GM23248 (cell line): ENCODE measurements around the gene TMEM151B. TPM values are rescaled to one million over a fixed set of nuclear protein-coding genes. Genes with fewer than 3 reads are reported as not detected.

Experiments
- DNase-seq: peaks from one replicate; pipeline ENCODE4 v3.0.0-alpha.2; 2015
- H2AFZ ChIP-seq: fragments of 200-600 bp; sonication (generic); 2 replicates; pipeline ENCODE4 v1.6.1; 2016; ENCODE audit warnings: antibody characterized with exemption
- H3F3A ChIP-seq: fragments of 200-600 bp; sonication (generic); 2 replicates; pipeline ENCODE4 v1.6.1; 2016; ENCODE audit warnings: mild to moderate bottlenecking, antibody characterized with exemption, mixed run types; ENCODE audit not compliant: insufficient read depth
- H3K27ac ChIP-seq: fragments of 200-600 bp; sonication (generic); 2 replicates; pipeline ENCODE4 v1.5.1; 2016; ENCODE audit warnings: mild to moderate bottlenecking
- H3K27me3 ChIP-seq: fragments of 200-600 bp; sonication (generic); replicated peaks from 2 replicates; pipeline ENCODE4 v1.6.1; 2016; ENCODE audit warnings: mild to moderate bottlenecking; ENCODE audit not compliant: insufficient read depth
- H3K36me3 ChIP-seq: fragments of 200-600 bp; sonication (generic); 2 replicates; pipeline ENCODE4 v1.6.1; 2016; ENCODE audit warnings: low read depth, mild to moderate bottlenecking
- H3K4me1 ChIP-seq: fragments of 200-600 bp; sonication (generic); 2 replicates; pipeline ENCODE4 v1.6.1; 2016; ENCODE audit warnings: mild to moderate bottlenecking; ENCODE audit not compliant: insufficient read depth
- H3K4me2 ChIP-seq: fragments of 200-600 bp; sonication (generic); one replicate; pipeline ENCODE4 v1.6.1; 2016; ENCODE audit warnings: mild to moderate bottlenecking; ENCODE audit not compliant: unreplicated experiment
- H3K4me3 ChIP-seq: fragments of 200-600 bp; sonication (generic); 2 replicates; pipeline ENCODE4 v1.5.1; 2016; ENCODE audit warnings: mild to moderate bottlenecking
- H3K79me2 ChIP-seq: fragments of 200-600 bp; sonication (generic); 2 replicates; pipeline ENCODE4 v1.6.1; 2016; ENCODE audit warnings: mild to moderate bottlenecking; ENCODE audit not compliant: insufficient read depth
- H3K9ac ChIP-seq: fragments of 200-600 bp; sonication (generic); 2 replicates; pipeline ENCODE4 v1.6.1; 2016; ENCODE audit warnings: mild to moderate bottlenecking
- H3K9me2 ChIP-seq: fragments of 200-600 bp; sonication (generic); 2 replicates; pipeline ENCODE4 v1.6.1; 2016; ENCODE audit warnings: mixed run types, mild to moderate bottlenecking, moderate library complexity; ENCODE audit not compliant: insufficient read depth
- H3K9me3 ChIP-seq: fragments of 200-600 bp; sonication (generic); one replicate; pipeline ENCODE4 v1.6.1; 2017; ENCODE audit warnings: low read depth
- H4K20me1 ChIP-seq: fragments of 200-600 bp; sonication (generic); 2 replicates; pipeline ENCODE4 v1.6.0; 2016; ENCODE audit not compliant: insufficient read depth
- EZH2 ChIP-seq: fragments of 200-600 bp; sonication (generic); IDR thresholded peaks from 2 replicates; pipeline ENCODE4 v1.6.1; 2018; ENCODE audit warnings: antibody characterized with exemption, mild to moderate bottlenecking; ENCODE audit not compliant: insufficient read depth, poor library complexity, severe bottlenecking
- EZH2phosphoT487 ChIP-seq: fragments of 200-600 bp; sonication (generic); IDR thresholded peaks from 2 replicates; pipeline ENCODE4 v1.6.1; 2018; ENCODE audit warnings: antibody characterized with exemption, moderate library complexity, mild to moderate bottlenecking, low read depth; ENCODE audit not compliant: insufficient read depth
- WGBS, 2 experiments: methylation state at CpG; one replicate each; pipeline ENCODE4 v1.1.6; 2015 to 2017; ENCODE audit warnings: low lambda C conversion rate in 2 of 2, low coverage in 1 of 2; ENCODE audit errors: missing lambda C conversion rate in 2 of 2; 5-methylcytosine and 5-hydroxymethylcytosine counted together
- in situ Hi-C: fragments of 300-500 bp; cut with MboI; formaldehyde crosslinking; loops from 2 replicates; pipeline ENCODE4 v1.15.0; 2020
- polyA plus RNA-seq: library from polyadenylated mRNA; unstranded; fragments of >200 nt; fragmentation: Nextera tagmentation; extraction: Ambion mirVana; gene quantifications from 2 replicates; pipeline ENCODE4 v1.2.1, GENCODE V29; 2016
- total RNA-seq: library from RNA; depleted of rRNA; stranded (reverse); fragments of >200 nt; shearing (Covaris generic); gene quantifications from 2 replicates; pipeline ENCODE4 v1.2.3, GENCODE V29; 2014

Gene TMEM151B
- total and polyA plus RNA-seq, 2 experiments from 2014 or later, result not detected

DNA sequence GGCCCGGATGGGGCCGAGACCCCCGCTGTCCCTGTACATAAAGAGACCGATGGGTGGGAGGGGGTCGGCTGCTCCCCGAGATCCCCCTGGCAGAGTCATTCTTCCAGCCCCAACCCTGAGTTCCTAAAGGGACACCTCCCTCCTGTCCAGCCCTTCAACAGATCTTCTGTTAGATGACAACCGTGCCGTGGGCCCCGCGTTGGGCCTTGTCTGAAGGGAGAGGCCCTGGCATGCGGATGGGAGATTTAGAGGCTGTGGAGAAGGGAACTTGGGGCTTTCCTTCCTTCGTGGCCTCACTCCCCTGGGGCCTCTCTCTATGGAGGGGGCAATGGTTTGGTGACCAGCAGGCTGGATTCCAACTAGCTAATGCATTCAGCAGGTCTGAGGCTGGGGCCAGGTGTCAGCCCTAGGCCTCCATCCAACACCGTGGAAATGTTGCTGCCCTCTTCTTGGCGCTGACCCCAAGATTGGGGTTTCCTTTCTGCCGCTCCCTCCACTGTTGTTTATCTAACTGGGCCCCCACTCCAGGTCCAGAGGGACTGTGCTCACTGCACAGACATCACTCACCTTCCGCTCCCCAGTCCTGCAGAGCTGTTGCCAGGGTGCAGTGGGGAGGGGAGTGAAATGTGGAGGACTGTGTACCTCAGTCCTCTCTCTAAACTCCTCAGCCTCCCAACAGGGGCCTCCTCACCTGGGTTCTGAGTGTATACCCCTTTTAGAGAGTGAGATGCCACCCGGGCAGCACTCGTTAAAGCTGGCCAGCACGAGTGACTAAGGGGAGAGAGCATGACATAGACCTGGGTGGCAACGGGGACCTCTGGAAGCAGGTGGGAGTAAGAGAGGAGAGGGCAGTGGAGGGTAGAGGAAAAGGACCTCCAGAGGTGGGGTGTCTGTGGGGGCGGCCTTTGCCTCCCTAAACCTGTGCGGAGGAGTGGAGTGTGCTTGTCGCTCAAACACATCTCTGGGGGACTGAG is 6.7 kb downstream of the TMEM151B start:
- no peak overlapping the region for H3K27ac ChIP-seq
- no peaks in the 10 kb centered on the region for H3K4me1 ChIP-seq
- no peaks in the 10 kb centered on the region for H3K36me3 ChIP-seq
- H3K4me3 ChIP-seq, result no peak overlapping the region
- H3K9me2 ChIP-seq, result no peaks in the 10 kb centered on the region
- no peak overlapping the region for H3K9ac ChIP-seq
- in situ Hi-C loops, result no loop called here
- no peak overlapping the region for H3K4me2 ChIP-seq
- no peaks in the 10 kb centered on the region for H3K9me3 ChIP-seq
- no peak overlapping the region for H2AFZ ChIP-seq
- H3K79me2 ChIP-seq, result no peaks in the 10 kb centered on the region
- no peaks in the 10 kb centered on the region for H4K20me1 ChIP-seq
- WGBS, 2 experiments, result 79 to 80% methylated on average over 21 to 23 of the region's 23 CpGs
- TF ChIP-seq EZH2phosphoT487 (no peak), EZH2 (no peak)
- H3F3A ChIP-seq, result no peaks in the 10 kb centered on the region
- peaks cover 33% of the 10 kb centered on the region for H3K27me3 ChIP-seq
- DNase-seq, result no peak

DNA sequence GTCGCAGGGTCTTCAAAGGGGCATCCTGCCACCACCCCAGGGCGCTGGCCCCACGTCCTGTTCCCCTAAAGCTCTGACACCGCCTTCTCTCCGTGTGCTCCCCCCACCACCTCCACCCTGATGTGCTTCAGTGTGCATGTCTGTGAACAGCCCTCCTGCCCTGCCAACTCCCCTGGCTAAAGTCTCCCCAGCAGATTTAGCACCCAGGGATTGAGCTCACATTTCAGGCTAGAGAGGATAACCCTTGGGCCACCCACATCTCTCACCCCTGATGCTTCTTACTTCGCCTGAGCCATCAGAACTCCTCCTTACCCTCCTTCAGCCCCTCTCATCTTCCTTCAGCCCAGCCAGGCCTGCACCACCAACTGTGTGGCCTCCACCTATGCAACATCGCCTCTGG is 7.5 kb downstream of the TMEM151B start:
- H3K9ac ChIP-seq, result no peak overlapping the region
- H3K4me3 ChIP-seq, result no peak overlapping the region
- peaks cover 25% of the 10 kb centered on the region for H3K27me3 ChIP-seq
- 76 to 78% methylated on average over 7 of the region's 7 CpGs for WGBS, 2 experiments
- no peak overlapping the region for H2AFZ ChIP-seq
- no peaks in the 10 kb centered on the region for H3F3A ChIP-seq
- no peaks in the 10 kb centered on the region for H3K36me3 ChIP-seq
- no peaks in the 10 kb centered on the region for H3K9me3 ChIP-seq
- no peak for TF ChIP-seq EZH2phosphoT487
- no peak for TF ChIP-seq EZH2
- no peaks in the 10 kb centered on the region for H3K9me2 ChIP-seq
- no peaks in the 10 kb centered on the region for H4K20me1 ChIP-seq
- in situ Hi-C loops, result no loop called here
- H3K4me2 ChIP-seq, result no peak overlapping the region
- no peak overlapping the region for H3K27ac ChIP-seq
- DNase-seq, result no peak
- no peaks in the 10 kb centered on the region for H3K4me1 ChIP-seq
- H3K79me2 ChIP-seq, result no peaks in the 10 kb centered on the region

DNA sequence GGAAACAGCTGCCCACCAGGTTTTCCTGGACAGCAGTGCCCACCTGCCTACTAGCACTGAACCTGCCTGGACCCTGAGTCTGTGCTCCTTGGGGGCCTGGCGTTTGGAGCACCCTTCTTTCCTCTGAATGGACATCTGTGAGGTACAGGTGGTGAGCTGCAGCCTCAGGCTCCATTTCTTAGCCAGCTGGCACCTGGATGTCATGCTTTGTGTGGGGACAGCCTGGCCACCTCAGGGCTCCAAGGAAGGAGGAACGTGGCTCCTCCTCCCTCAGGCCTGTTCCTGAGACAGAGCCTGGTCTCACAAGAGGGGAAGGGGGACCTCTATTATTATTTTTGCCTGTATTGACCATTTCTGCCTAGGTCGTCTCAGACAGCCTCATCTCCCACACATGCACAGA is 8.1 kb downstream of the TMEM151B start:
- H4K20me1 ChIP-seq, result no peaks in the 10 kb centered on the region

DNA sequence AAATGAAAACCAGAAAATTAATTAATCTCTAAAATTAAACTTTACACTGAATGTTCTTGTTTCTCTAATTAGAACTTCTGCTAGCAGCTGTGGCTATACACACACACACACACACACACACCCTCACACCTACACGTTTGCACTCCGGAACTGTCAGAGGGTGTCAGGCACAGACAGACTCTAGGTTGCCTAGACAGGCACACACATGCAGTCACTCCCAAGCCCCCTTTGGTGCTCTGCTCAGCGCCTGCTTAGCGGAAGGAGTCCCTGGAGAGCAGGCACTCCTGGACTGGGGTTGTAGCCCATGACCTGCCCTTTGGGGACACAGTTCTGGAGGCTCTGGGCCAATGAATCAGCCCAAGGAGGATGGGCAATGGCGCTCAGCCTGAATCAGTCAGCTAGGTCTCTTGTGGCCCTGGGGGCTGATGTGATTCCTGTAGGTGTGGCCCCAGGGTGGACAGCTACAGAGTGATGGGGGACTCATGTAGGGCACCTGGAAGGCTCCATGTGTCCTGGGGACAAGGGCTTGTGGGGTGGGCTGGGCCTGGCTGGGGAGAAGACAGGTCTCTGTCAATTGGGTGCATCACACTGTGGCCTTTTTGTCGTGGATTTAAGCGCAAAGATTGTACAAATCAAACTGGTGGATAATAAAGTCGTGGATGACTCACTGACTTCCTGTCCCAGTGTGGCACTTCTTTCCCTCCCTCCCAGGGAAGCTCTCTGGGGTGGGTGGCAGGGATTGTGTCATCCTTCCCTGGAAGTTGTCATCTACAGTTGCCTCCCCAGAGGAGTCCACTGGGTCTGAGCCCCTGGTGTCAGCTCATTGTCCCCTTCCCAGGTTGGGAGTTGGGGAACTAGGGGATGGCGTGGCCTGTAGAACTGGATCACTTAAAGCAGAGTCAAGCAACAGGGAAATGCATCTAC is 8.8 kb downstream of the TMEM151B start:
- 76 to 77% methylated on average over 9 of the region's 9 CpGs for WGBS, 2 experiments

More for the DNA sequence above, 8.1 kb downstream of the TMEM151B start:
- H3K79me2 ChIP-seq, result no peaks in the 10 kb centered on the region
- peaks cover 23% of the 10 kb centered on the region for H3K27me3 ChIP-seq
- no peaks in the 10 kb centered on the region for H3K4me1 ChIP-seq
- TF ChIP-seq EZH2 (no peak), EZH2phosphoT487 (no peak)
- H3F3A ChIP-seq, result no peaks in the 10 kb centered on the region
- no peak overlapping the region for H3K4me2 ChIP-seq
- 67 to 75% methylated on average over 3 of the region's 3 CpGs for WGBS, 2 experiments
- H3K9ac ChIP-seq, result no peak overlapping the region
- no peak overlapping the region for H3K4me3 ChIP-seq
- no peak overlapping the region for H2AFZ ChIP-seq
- no peaks in the 10 kb centered on the region for H3K9me2 ChIP-seq
- H3K9me3 ChIP-seq, result no peaks in the 10 kb centered on the region
- H3K36me3 ChIP-seq, result no peaks in the 10 kb centered on the region
- no peak overlapping the region for H3K27ac ChIP-seq
- in situ Hi-C loops, result no loop called here
- no peak for DNase-seq

More for the DNA sequence above, 8.8 kb downstream of the TMEM151B start:
- Histone ChIP-seq H3K9me2 (no peaks in the 10 kb centered on the region), H3K4me2 (no peak overlapping the region), H3K9me3 (no peaks in the 10 kb centered on the region), H3F3A (no peaks in the 10 kb centered on the region), H3K9ac (no peak overlapping the region), H2AFZ (no peak overlapping the region), H3K36me3 (no peaks in the 10 kb centered on the region), H3K4me1 (no peaks in the 10 kb centered on the region), H3K4me3 (no peak overlapping the region), H4K20me1 (no peaks in the 10 kb centered on the region), H3K27ac (no peak overlapping the region), H3K79me2 (no peaks in the 10 kb centered on the region), H3K27me3 (peaks cover 23% of the 10 kb centered on the region)
- in situ Hi-C loops, result no loop called here
- DNase-seq, result peak; percentile 20
- no peak for TF ChIP-seq EZH2
- TF ChIP-seq EZH2phosphoT487, result no peak
